Inflammatory macrophage treated with lipopolysaccharide for 1 hour (primary cell): Measurements from ENCODE around the gene NRARP.

Experiments used
- DNase-seq, 2 donors: peaks; one replicate each; pipeline ENCODE4 v3.0.0-alpha.2; 2020 to 2022

Gene NRARP

GRCh38 chr9:137321726-137322361 is 19.8 kb upstream of the NRARP start:
- DNase-seq: no peak

GRCh38 chr9:137320555-137321384 is 18.7 kb upstream of the NRARP start:
- peak in 1 of 2 donors; percentile 53 for DNase-seq

- DNase-seq: no peak
These were observed 17.9 kb upstream of the NRARP start for GRCh38 chr9:137319739-137320551.

- DNase-seq: no peak
These were observed 17.1 kb upstream of the NRARP start for GRCh38 chr9:137319011-137319738.

GRCh38 chr9:137318602-137319001 is 16.5 kb upstream of the NRARP start:
- DNase-seq: no peak

GRCh38 chr9:137317718-137318511 is 15.8 kb upstream of the NRARP start:
- DNase-seq: no peak

- DNase-seq: no peak
These were observed 15.1 kb upstream of the NRARP start for GRCh38 chr9:137317021-137317717.

GRCh38 chr9:137316012-137316981 is 14.2 kb upstream of the NRARP start:
- peak in 1 of 2 donors; percentile 31 for DNase-seq

GRCh38 chr9:137315581-137316011 is 13.5 kb upstream of the NRARP start:
- DNase-seq: no peak

- DNase-seq: no peak
These were observed 12.8 kb upstream of the NRARP start for GRCh38 chr9:137314561-137315560.

- DNase-seq: no peak
These were observed 12.0 kb upstream of the NRARP start for GRCh38 chr9:137313956-137314560.

- no peak for DNase-seq
These were observed 11.4 kb upstream of the NRARP start for GRCh38 chr9:137313326-137313936.

- no peak for DNase-seq
These were observed 10.8 kb upstream of the NRARP start for GRCh38 chr9:137312852-137313325.

- no peak for DNase-seq
These were observed 10.1 kb upstream of the NRARP start for GRCh38 chr9:137311986-137312851.

- DNase-seq: no peak
These were observed 9.3 kb upstream of the NRARP start for GRCh38 chr9:137311171-137311985.
